ENCODE measurements around the gene PHACTR2.
"Not testable (repeated sequence)": the region's sequence is repeated elsewhere in the genome, so short reads cannot be mapped to it uniquely, and the experiment has no call there.

The PHACTR2 gene

DNA sequence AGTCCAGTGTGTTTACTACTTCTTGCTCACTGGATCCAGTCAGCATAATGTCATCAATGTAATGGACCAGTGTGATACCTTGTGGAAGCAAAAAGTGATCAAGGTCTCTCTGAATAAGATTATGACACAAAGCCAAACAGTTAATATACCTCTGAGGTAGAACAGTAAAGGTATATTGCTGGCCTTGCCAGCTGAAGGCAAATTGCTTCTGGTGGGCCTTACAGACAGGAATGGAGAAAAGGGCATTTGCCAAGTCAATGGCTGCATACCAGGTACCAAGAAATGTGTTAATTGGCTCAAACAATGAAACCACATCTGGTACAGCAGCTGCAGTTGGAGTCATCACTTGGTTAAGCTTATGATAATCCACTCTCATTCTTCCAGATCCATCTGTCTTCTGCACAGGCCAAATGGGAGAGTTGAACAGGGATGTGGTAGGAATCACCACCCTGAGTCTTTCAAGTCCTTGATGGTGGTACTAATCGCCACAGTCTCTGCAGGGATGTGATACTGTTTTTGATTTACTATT is 193.5 kb downstream of the PHACTR2 start:
- not testable (repeated sequence) for DNase-seq

DNA sequence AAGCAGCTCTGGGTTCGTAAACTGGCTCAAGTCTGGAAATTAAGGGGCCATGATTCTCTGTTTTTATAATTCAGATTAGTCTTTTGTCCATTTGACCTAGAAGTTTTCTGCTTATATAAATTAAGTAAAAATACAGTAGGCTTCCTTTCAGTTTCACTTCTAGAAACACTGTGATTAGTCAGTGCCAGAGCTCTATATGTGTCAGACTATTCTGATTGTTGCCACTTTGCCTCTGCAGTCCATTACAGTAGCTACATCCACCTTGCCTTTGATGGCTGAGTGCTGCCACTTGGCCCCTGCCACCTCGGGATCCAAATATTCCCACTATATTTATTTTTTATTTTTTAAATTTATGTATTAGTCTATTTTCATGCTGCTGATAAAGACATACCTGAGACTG is 194.4 kb downstream of the PHACTR2 start:
- no peak for DNase-seq

DNA sequence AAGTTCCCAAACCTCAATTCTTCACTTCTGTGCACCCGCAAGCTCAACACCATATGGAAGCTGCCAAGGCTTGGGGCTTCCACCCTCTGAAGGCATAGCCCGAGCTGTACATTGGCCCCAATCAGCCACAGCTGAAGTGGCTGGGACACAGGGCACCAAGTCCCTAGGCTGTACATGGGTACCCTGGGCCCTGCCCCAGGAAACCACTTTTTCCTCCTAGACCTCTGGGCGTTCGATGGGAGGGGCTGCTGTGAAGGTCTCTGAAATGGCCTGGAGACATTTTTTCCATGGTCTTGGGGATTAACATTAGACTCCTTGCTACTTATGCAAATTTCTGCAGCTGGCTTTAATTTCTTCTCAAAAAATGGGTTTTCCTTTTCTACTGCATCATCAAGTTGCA is 195.8 kb downstream of the PHACTR2 start:
- not testable (repeated sequence) for DNase-seq

DNA sequence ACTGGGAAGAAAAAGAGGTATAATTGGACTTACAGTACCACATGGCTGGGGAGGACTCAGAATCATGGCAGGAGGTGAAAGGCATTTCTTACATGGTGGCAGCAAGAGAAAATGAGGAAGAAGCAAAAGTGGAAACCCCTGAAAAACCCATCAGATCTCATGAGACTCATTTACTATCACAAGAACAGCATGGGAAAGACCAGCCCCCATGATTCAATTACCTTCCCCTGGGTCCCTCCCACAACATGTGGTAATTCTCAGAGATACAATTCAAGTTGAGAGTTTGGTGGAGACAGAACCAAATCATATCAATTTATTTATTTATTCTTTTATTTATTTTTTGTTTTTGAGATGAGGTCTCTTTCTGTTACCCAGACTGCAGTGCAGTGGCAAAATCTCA is 196.7 kb downstream of the PHACTR2 start:
- not testable (repeated sequence) for DNase-seq

DNA sequence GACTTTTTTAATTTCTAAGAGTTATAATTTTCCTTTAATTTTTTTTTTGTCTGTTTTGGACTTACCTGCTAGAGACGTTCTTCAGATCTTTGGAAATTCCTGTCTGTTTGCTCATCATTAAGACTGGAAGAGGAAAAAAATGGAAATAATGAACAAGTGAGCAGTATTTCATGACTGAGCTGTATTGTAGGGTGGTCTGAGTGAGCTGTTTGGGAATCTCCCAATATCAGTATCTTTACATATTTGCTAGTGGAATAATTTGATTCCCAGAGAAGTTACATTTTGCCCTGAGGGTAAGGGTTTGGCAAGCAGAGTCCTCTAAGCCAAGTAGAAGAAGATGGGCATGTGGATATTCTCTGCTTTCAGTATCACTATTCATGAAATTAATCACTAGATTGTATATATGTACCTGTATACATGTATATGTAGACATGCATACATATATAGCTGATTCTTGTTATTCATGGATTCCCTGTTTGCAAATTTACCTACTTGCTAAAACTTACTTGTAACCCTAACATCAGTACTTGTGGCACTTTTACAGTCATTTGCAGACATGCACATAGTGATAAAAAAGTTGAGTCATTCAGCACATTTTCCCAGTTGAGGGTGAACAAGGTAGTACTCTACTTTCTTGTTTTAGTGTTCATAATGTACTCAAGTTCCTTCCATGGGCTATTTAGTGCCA is 200.0 kb downstream of the PHACTR2 start:
- DNase-seq, result no peak

DNA sequence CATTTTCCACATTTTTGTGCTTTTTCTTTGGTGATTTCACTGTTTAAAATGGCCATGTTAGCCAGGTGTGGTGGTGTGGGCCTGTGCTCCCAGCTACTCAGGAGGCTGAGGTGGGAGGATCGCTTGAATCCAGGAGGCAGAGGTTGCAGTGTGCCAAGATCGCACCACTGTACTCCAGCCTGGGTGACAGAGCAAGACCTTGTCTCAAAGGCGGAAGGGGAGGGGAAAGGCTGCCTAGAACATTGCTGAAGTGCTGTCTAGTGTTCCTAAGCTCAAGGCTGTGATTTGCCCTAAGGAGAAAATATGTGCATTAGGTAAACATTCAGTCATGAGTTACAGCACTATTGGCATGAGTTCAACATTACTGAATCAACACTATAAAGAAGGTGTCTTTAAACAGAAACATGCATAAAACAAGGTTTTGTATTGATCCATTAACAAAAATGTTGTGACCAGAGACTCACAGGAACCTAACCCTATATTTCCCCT is 200.6 kb downstream of the PHACTR2 start:
- no peak for DNase-seq

DNA sequence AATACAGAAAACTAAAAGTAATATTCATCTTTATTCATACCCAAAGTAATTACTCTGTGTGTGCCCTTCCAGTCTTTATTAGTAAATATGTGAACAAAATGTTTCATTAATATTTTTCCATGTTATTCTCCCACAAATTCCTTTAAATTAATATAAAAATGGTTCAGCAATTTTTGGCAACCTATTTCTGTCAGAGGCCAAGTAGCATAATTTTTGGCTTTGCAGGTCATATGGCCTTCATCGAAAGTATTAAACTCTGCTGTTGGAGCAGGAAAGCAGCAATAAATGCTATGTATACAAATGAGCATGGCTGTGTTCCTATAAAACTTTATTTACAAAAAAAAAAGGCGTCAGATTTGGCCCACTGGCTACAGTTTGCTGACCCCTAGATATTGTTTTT is 202.6 kb downstream of the PHACTR2 start:
- DNase-seq, result no peak
